Stomach smooth muscle (tissue), 2 donors: ENCODE results near the gene UBTD2.
A peak's percentile ranks its signal among the peaks of the same experiment; 100 is the strongest.
"Not testable (repeated sequence)": the region's sequence is repeated elsewhere in the genome, so short reads cannot be mapped to it uniquely, and the experiment has no call there.

ENCODE experiments used
- H3K27ac ChIP-seq: one replicate; pipeline ENCODE4 v1.7.0; 2013; ENCODE audit warnings: mild to moderate bottlenecking, low read length, inconsistent platforms
- H3K27me3 ChIP-seq, 2 donors: one replicate each; pipeline ENCODE4 v1.7.0; 2013; ENCODE audit warnings: low read length in 2 of 2; ENCODE audit not compliant: insufficient read depth in 2 of 2, control insufficient read depth in 1 of 2
- H3K36me3 ChIP-seq, 2 donors: one replicate each; pipeline ENCODE4 v1.7.0; 2013; ENCODE audit warnings: low read length in 2 of 2; ENCODE audit not compliant: control insufficient read depth in 2 of 2, insufficient read depth in 2 of 2
- H3K4me1 ChIP-seq: one replicate; pipeline ENCODE4 v1.7.0; 2013; ENCODE audit warnings: low read length; ENCODE audit not compliant: control insufficient read depth, insufficient read depth
- H3K4me3 ChIP-seq, 2 donors: one replicate each; pipeline ENCODE4 v1.7.0; 2013; ENCODE audit warnings: low read length in 2 of 2
- H3K9ac ChIP-seq, 2 donors: one replicate each; pipeline ENCODE4 v1.7.0; 2013; ENCODE audit warnings: low read length in 2 of 2, mild to moderate bottlenecking in 1 of 2
- H3K9me3 ChIP-seq, 2 donors: one replicate each; pipeline ENCODE4 v1.7.0; 2013; ENCODE audit warnings: low read length in 2 of 2; ENCODE audit not compliant: control insufficient read depth in 2 of 2
- donor health status: healthy.
- donor health status: Pancreatic carcinoma.

UBTD2 gene, protein sequence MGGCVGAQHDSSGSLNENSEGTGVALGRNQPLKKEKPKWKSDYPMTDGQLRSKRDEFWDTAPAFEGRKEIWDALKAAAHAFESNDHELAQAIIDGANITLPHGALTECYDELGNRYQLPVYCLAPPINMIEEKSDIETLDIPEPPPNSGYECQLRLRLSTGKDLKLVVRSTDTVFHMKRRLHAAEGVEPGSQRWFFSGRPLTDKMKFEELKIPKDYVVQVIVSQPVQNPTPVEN

DNA sequence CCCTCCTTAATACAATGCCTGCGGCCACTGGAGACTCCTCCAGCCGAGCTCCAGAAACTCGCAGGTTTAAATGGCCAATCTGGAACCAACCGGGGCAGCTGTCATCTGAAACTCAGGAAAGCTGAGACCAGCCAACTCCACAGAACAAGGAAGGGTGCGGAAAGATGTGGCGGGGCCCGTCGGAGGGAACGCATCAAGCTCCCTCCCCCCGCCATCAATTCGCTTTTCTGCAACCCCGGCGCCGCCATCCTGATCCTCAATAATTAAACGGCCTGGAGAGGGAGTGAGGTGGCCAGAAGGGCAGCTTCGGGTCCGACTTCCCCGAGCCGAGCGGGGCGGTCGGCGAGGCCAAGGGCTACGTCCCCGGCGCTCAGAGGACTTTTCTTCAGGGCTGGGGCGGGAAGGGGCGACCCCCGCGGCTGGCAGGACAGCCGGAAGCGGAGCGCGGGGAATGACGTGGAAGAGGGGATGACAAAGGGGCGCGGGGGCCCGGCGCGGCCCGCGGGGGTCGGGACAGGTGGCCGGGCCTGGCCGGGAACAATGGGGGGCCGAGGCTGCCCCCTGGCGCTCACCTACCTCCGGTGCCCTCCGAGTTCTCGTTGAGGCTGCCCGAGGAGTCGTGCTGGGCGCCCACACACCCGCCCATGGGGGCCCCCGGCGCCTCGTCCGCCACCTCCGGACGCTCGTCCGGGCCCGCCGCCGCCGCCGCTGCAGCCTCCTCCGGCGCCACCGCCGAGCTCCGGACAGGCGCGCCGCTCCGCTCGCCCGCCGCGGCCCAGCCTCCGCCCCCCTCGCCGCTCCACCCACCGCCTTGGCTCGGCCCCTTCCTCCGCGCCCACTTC lies at the start of gene UBTD2:
Gene UBTD2, minus strand, starts transcription at position 745 of the 842 bp plus-strand sequence. Its CDS starts 99 bp downstream, at position 646.
- H3K4me1 ChIP-seq = peaks cover 5% of the 10 kb centered on the region
- no peaks in the 10 kb centered on the region for H3K27me3 ChIP-seq
- H3K9ac ChIP-seq = peak within 1 kb of the TSS; percentile 82 to 84

DNA sequence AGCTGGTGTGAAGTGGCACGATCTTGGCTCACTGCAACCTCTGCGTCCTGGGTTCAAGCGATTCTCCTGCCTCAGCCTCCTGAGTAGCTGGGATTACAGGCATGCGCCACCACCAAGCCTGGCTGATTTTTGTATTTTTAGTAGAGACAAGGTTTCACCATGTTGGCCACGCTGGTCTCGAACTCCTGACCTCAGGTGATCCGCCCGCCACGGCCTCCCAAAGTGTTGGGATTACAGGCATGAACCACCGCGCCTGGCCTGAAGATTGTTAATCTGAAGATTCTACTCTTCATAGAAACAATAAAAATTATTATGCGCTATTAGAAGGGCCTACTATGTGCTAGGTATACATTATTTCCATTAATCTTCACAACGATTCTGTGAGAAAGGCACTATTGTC lies 43.3 kb upstream of the UBTD2 start:
- not testable (repeated sequence) for H3K9me3 ChIP-seq, H3K4me3 ChIP-seq, H3K27me3 ChIP-seq, H3K27ac ChIP-seq, H3K4me1 ChIP-seq, H3K9ac ChIP-seq, H3K36me3 ChIP-seq

More for the DNA sequence above, at the start of gene UBTD2:
- Histone ChIP-seq H3K9me3 (no peaks in the 10 kb centered on the region), H3K36me3 (no peaks in the 10 kb centered on the region), H3K27ac (peak within 1 kb of the TSS; percentile 81), H3K4me3 (peak within 1 kb of the TSS; percentile 83 to 85)

DNA sequence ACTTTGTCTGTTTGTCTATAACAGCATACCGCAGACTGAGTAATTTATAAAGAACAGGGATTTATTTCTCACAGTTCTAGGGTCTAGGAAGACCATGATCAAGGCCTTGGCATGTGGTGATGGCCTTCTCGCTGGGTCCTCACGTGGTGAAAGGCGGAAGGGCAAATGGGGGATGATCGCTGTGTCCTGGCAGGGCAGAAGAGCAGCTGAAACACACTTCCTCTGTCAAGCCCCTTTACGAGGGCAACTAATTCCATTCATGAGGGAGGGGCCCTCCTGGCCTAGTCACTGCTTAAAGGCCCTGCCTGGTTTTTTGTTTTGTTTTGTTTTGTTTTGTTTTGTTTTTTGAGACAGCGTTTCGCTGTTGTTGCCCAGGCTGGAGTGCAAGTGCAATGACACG lies 41.9 kb upstream of the UBTD2 start:
- no peaks in the 10 kb centered on the region for H3K4me1 ChIP-seq
- H3K9me3 ChIP-seq = no peaks in the 10 kb centered on the region
- H3K27ac ChIP-seq = no peak overlapping the region
- no peaks in the 10 kb centered on the region for H3K36me3 ChIP-seq
- no peaks in the 10 kb centered on the region for H3K27me3 ChIP-seq
- H3K9ac ChIP-seq = no peak overlapping the region
- H3K4me3 ChIP-seq = no peak overlapping the region

DNA sequence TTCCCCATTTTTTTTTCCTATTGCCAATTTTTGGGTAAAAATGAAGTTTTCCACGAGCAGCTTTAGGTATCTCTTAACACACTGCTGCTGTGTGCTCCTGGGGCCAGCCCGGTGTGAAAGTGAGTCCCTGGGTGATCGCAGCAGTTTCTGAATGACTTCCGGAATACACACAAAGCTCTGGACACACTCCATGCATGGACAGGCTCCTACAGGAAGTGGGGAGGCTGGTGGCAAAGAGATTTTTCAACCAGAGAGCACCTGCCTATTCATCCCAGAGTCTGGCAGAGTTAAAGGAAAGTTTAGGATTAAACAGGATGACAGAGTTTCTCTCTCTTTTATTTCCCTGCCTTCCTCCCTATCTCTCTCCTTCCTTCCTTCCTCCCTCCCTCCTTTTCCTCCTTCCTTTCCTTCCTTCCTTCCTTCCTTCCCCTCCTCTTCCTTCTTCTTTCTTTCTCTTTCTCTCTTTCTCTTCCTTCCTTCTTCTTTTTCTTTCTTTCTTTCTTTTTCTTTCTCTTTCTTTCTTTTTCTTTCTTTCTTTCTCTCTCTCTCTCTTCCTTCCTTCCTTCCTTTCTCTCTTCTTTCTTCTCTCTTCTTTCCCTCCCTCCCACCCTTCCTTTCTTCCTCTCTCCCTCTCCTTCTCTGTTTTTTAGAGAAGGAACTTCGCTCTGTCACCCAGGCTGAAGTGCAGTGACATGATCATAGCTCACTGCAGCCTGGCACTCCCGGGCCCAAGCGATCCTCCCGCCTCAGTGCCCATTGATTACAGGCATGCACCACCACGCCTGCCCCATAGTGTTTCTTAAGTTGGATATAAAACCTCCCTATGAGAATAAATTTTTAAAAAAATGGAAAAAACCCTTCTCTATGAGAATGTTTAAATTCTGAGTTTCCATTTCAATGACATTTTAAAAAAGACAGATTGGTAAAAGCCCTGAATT lies 38.7 kb upstream of the UBTD2 start:
- Histone ChIP-seq H3K4me3 (no peak overlapping the region), H3K36me3 (no peaks in the 10 kb centered on the region), H3K9ac (no peak overlapping the region), H3K9me3 (no peaks in the 10 kb centered on the region), H3K27ac (no peak overlapping the region), H3K27me3 (no peaks in the 10 kb centered on the region), H3K4me1 (no peaks in the 10 kb centered on the region)

DNA sequence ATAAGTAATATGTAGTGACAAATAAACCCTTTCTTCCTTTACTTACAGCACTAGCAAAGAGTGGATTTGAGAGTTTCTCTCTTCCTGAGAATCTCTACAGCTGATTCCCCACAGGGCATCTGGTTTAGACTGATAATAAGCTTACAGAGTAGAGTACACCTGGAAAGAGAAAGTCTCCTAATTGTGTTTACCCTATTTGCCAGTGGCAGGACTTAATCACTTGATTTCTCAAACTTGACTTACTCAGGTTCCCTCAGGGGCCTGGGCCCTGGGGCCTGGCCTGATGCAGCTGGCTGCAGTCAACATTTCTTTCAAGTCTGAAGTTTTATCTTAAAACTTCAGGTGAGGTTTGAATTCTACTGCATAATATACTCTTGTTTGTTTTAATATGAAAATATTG lies 38.0 kb upstream of the UBTD2 start:
- no peak overlapping the region for H3K4me3 ChIP-seq
- H3K27ac ChIP-seq = no peak overlapping the region
- no peaks in the 10 kb centered on the region for H3K4me1 ChIP-seq
- H3K9ac ChIP-seq = no peak overlapping the region
- no peaks in the 10 kb centered on the region for H3K36me3 ChIP-seq
- no peaks in the 10 kb centered on the region for H3K9me3 ChIP-seq
- H3K27me3 ChIP-seq = no peaks in the 10 kb centered on the region

DNA sequence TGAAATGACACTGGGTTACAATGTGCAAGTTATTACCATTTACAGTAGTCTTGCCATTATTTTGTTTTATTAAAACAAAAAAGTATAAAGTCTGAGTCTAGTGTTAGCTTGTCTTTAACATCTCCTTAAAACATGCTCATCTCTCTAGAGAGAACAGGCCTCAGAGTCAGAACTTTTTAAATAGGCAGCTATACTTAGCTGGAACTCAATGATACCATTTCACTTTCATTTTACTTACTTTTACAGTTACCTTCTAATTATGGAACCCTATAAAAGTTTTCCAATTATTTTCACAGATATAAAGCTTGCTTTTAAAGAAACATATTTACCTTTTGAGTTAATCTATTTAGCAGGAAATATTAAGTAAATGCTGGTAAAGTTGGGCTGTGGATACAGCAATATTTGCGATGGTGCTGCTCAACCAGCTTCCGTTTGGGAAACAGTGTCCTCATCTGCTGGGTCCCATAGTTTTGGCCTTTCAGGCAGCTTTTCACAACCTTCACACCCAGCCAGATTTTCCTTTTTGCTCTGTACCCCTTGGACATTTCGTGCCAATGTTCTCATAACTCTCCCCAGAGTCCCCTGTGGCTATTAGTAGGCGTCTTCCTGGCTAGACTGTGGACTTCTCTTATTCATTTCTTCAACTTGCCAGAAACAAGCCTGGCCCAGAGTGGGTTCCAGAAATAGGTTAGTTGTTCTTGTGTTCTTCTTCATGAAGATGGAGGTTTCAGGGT lies 36.3 kb upstream of the UBTD2 start:
- no peaks in the 10 kb centered on the region for H3K9me3 ChIP-seq
- no peak overlapping the region for H3K9ac ChIP-seq
- no peak overlapping the region for H3K27ac ChIP-seq
- H3K4me3 ChIP-seq = no peak overlapping the region
- H3K27me3 ChIP-seq = no peaks in the 10 kb centered on the region
- no peaks in the 10 kb centered on the region for H3K4me1 ChIP-seq
- H3K36me3 ChIP-seq = no peaks in the 10 kb centered on the region

DNA sequence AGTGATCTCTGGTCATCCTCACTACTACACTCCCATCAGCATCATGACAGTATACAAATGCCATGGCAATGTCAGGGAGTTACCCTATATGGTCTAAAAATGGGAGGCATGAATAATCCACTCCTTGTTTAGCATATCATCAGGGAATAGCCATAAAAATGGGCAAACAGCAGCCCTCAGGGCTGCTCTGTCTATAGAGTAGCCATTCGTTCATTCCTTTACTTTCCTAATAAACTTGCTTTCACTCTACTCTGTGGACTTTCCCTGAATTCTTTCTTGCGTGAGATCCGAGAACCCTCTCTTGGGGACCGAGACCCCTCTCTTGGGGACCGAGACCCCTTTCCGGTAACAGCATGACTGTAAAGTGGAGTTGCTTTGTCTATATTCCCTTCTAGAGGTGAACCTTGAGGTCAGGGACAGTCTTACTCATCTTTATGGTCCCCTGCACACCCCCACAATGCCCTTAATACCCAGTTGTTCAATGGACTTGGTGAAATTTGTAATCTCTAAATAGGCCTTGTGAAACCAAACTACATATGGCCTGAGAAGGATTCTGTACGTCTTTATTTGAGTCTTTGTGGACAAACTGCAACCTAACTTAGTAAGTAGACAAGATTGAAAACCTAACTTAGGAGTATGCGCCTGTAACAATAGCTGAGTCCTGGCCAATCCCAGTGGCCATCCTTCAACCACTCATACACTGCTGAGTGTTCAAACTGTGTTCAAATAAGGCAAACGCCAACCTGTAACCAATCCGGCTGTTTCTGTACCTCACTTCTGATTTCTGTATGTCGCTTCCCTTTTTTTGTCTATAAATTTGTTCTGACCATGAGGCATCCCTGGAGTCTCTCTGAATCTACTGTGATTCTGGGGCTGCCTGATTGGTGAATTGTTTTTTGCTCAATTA lies 32.3 kb upstream of the UBTD2 start:
- H3K9ac ChIP-seq = no peak overlapping the region

DNA sequence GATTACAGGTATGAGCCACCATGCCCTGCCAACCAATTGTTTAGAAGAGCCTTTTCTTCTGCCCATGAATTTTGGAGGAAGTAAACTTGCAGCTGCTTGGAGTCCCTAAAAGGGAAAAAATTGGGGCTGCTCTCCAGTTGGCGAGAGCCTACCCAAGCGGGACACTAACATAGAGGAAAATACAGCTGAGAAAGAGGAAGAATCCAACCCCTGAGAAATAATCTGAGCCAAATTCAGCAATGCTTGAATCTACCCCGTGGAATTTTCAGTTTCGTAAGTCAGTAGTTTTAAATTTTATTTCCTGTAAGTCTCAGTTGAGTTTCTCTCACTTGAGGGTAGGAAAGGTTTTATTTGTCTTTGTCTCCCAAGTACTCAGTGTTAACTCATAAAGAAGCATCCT lies 30.4 kb upstream of the UBTD2 start:
- no peaks in the 10 kb centered on the region for H3K4me1 ChIP-seq
- no peak overlapping the region for H3K27ac ChIP-seq
- H3K27me3 ChIP-seq = no peaks in the 10 kb centered on the region
- H3K4me3 ChIP-seq = no peak overlapping the region
- H3K9me3 ChIP-seq = no peaks in the 10 kb centered on the region
- H3K9ac ChIP-seq = no peak overlapping the region
- H3K36me3 ChIP-seq = no peaks in the 10 kb centered on the region

More for the DNA sequence above, 32.3 kb upstream of the UBTD2 start:
- Histone ChIP-seq H3K9me3 (no peaks in the 10 kb centered on the region), H3K4me3 (no peak overlapping the region), H3K27me3 (no peaks in the 10 kb centered on the region), H3K36me3 (no peaks in the 10 kb centered on the region), H3K4me1 (no peaks in the 10 kb centered on the region), H3K27ac (no peak overlapping the region)

DNA sequence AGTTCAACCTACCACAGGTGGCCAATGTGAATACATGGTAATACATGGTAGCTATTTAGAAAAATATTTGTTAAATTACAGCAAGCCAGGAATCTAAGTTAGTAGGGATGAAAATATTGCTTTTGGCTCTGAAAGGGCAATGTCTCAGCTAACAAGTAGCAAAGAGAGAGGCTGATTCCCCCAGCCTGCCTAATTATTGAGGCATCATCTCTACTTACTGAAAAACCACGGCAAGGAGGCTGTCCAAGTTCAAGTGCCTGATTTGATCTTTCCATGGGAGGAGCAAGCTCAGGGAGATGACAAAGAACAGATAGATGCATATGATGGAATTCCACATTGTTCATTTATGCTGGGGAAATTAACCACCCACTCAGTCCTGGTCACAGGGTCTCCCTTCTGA lies 28.7 kb upstream of the UBTD2 start:
- H3K36me3 ChIP-seq = no peaks in the 10 kb centered on the region
- H3K4me1 ChIP-seq = no peaks in the 10 kb centered on the region
- no peaks in the 10 kb centered on the region for H3K27me3 ChIP-seq
- H3K9ac ChIP-seq = no peak overlapping the region
- H3K9me3 ChIP-seq = no peaks in the 10 kb centered on the region
- no peak overlapping the region for H3K4me3 ChIP-seq
- H3K27ac ChIP-seq = no peak overlapping the region
